ENCODE results near the gene PSMD14. TPM values are rescaled to one million over a fixed set of nuclear protein-coding genes. Genes with fewer than 3 reads are reported as not detected.

The PSMD14 gene
- total RNA-seq = 62.3 and 98.2 TPM in 2 replicates

GRCh38 chr2:161308178-161308955, at the start of gene PSMD14:
PSMD14 (plus strand) TSS chr2:161308425; CDS start chr2:161318826, 10,401 bp downstream.

GRCh38 chr2:161415987-161416707, 107.9 kb downstream of the PSMD14 start, which contains the start of gene TBR1:
TBR1 (plus strand) TSS chr2:161416297; CDS start chr2:161416411, 114 bp downstream.

Other genes with a start within 250 kb of the PSMD14 start
- 60.7 and 121 TPM in 2 replicates for gene TANK, start 148.0 kb upstream of the PSMD14 start, total RNA-seq
- gene TBR1, start 107.9 kb downstream of the PSMD14 start, total RNA-seq = under 0.01 TPM in 1 of 2 replicates, not detected in the other

All from bladder microvascular endothelial cell (primary cell).